ENCODE measurements around the gene NAP1L4.

DNA sequence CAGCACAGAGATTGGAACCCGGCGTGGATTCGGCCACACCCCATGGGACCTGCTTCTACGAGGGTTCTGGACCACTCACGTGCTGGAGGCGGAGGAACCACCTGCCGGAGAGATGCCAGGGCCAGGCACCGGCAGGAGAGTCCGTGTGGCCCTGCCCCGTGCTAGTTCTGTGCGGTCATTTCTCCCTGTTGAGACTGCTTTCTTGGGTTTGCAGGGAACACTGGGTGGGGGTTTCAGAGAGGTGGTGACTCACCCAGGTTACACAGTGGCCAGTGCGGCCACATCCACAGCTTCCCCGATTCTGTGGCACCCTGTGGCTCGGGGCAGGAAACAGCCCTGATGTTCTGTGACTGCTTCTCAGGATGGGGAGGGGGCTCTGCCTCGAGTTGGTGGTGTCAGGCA lies 59.3 kb downstream of the NAP1L4 start:
- TF ChIP-seq POLR2A (IDR thresholded peaks at IDR 0.05) (no peak), CTCF (IDR thresholded peaks at IDR 0.05 in 8 of 11, conservative IDR thresholded peaks at IDR 0.05 in 3 of 11) (no peak)
